K562 (cell line): ENCODE measurements around the gene SPRY2. TPM values are rescaled to one million over a fixed set of nuclear protein-coding genes. Genes with fewer than 3 reads are reported as not detected.

ENCODE experiments used
- BDP1 ChIP-seq: IDR thresholded peaks from 3 replicates; pipeline ENCODE4 v1.6.1; 2011; ENCODE audit not compliant: insufficient read length, insufficient read depth
- DMBX1 ChIP-seq: fragments of 250-450 bp; sonication (Bioruptor Pico); IDR thresholded peaks from 2 replicates; pipeline ENCODE4 v1.8.0; 2022; ENCODE audit warnings: inconsistent platforms, mild to moderate bottlenecking, moderate library complexity, borderline replicate concordance
- E4F1 ChIP-seq: fragments of 250-450 bp; sonication (Bioruptor Pico); IDR thresholded peaks from 2 replicates; pipeline ENCODE4 v1.5.0; 2021; ENCODE audit warnings: mild to moderate bottlenecking, borderline replicate concordance
- ERF ChIP-seq: fragments of 450-650 bp; formaldehyde crosslinking; IDR thresholded peaks from 2 replicates; pipeline ENCODE4 v1.4.0; 2020; ENCODE audit warnings: mild to moderate bottlenecking, mixed read lengths
- ETS2 ChIP-seq: IDR thresholded peaks from 2 replicates; pipeline ENCODE4 v1.6.1; 2016; ENCODE audit warnings: borderline replicate concordance, missing genetic modification characterization, mild to moderate bottlenecking, moderate library complexity, missing compliant biosample characterization; ENCODE audit not compliant: poor library complexity, severe bottlenecking
- JUNB ChIP-seq: fragments of 450-650 bp; formaldehyde crosslinking; conservative IDR thresholded peaks from 2 replicates; pipeline ENCODE4 v1.4.0; 2020; ENCODE audit warnings: mild to moderate bottlenecking
- PHF20 ChIP-seq: fragments of 450-650 bp; IDR thresholded peaks from 2 replicates; pipeline ENCODE4 v1.6.1; 2018; ENCODE audit not compliant: partially characterized antibody
- POLR2G ChIP-seq: fragments of 200-400 bp; formaldehyde crosslinking; IDR thresholded peaks from 2 replicates; pipeline ENCODE4 v1.6.1; 2017; ENCODE audit warnings: low read depth, mild to moderate bottlenecking, antibody characterized with exemption, low read length, moderate library complexity
- PTBP1 ChIP-seq: fragments of 200-400 bp; formaldehyde crosslinking; IDR thresholded peaks from 2 replicates; pipeline ENCODE4 v1.6.1; 2017; ENCODE audit warnings: low read depth, low read length
- SMARCA4 ChIP-seq: fragments of 450-650 bp; IDR thresholded peaks from 2 replicates; pipeline ENCODE4 v1.6.1; 2016
- SMC3 ChIP-seq: conservative IDR thresholded peaks from 2 replicates; pipeline ENCODE4 v1.6.1; 2011; ENCODE audit warnings: low read depth, low read length, improper control_type of control experiment; ENCODE audit not compliant: insufficient read depth
- TEAD4 ChIP-seq, 2 experiments: sonication (generic) in 1 of 2; formaldehyde crosslinking in 1 of 2; IDR thresholded peaks; 2 replicates each; pipeline versions ENCODE4 v1.6.1 to v1.8.0; 2012 to 2022; ENCODE audit warnings: borderline replicate concordance in 1 of 2, inconsistent platforms in 1 of 2, low read length in 1 of 2, mild to moderate bottlenecking in 1 of 2, missing genetic modification reagents in 1 of 2
- XRCC4 ChIP-seq: IDR thresholded peaks from one replicate; pipeline ENCODE4 v1.6.1; 2011; ENCODE audit not compliant: insufficient read depth, insufficient read length; ENCODE audit errors: extremely low read depth
- ZNF140 ChIP-seq: fragments of 250-450 bp; sonication (Bioruptor Pico); IDR thresholded peaks from 2 replicates; pipeline ENCODE4 v1.8.0; 2021; ENCODE audit warnings: moderate library complexity, mild to moderate bottlenecking, inconsistent platforms
- ZNF347 ChIP-seq: fragments of 450-650 bp; formaldehyde crosslinking; IDR thresholded peaks from 2 replicates; pipeline ENCODE4 v1.4.0; 2020; ENCODE audit warnings: low read depth, mild to moderate bottlenecking, moderate library complexity
- ZNF75A ChIP-seq: fragments of 450-650 bp; formaldehyde crosslinking; IDR thresholded peaks from 2 replicates; pipeline ENCODE4 v1.4.0; 2020; ENCODE audit warnings: mild to moderate bottlenecking
- ZNF830 ChIP-seq: fragments of 250-450 bp; sonication (Bioruptor Pico); IDR thresholded peaks from 2 replicates; pipeline ENCODE4 v1.5.0; 2021; ENCODE audit warnings: mild to moderate bottlenecking
- polyA plus RNA-seq, 8 experiments: library from polyadenylated mRNA; depleted of rRNA in 4 of 8; stranded (reverse) in 5 of 8; unstranded in 3 of 8; fragments of >200 nt; fragmentation: Nextera tagmentation in 2 of 8; fragmentation: Illumina TruSeq in 1 of 8; extraction: Ambion mirVana in 2 of 8; extraction: Trizol in 1 of 8; gene quantifications; 2 replicates each; pipeline versions ENCODE4 v1.2.1 to v1.2.3, GENCODE V29; 2011 to 2014; ENCODE audit warnings: inconsistent platforms in 1 of 8, missing spikeins in 1 of 8
- total RNA-seq, 7 experiments: library from RNA; depleted of rRNA in 6 of 7; stranded (reverse); fragments of >200 nt in 6 of 7; fragmentation: Illumina TruSeq in 2 of 7; extraction: Trizol in 2 of 7; gene quantifications; 2 replicates each; pipeline versions ENCODE4 v1.2.1 to v1.2.3, GENCODE V29; 2011 to 2021; ENCODE audit warnings: low replicate concordance in 1 of 7
- TF ChIP-seq, protein P1 (sequence below): sonication (generic); formaldehyde crosslinking; IDR thresholded peaks from 2 replicates; pipeline ENCODE4 v1.8.0; 2022; ENCODE audit warnings: missing genetic modification reagents, mild to moderate bottlenecking, moderate library complexity, borderline replicate concordance
- TF ChIP-seq, protein P2 (sequence below): fragments of 250-450 bp; sonication (Bioruptor Pico); IDR thresholded peaks from 2 replicates; pipeline ENCODE4 v1.6.1; 2021; ENCODE audit warnings: mild to moderate bottlenecking
- TF ChIP-seq, protein P3 (sequence below): conservative IDR thresholded peaks from 2 replicates; pipeline ENCODE4 v1.6.1; 2011; ENCODE audit warnings: low read depth, mild to moderate bottlenecking, low read length; ENCODE audit not compliant: control insufficient read depth
- TF ChIP-seq, protein P4 (sequence below): fragments of 250-450 bp; sonication (Bioruptor Pico); IDR thresholded peaks from 2 replicates; pipeline ENCODE4 v1.4.0; 2020

The SPRY2 gene
- total and polyA plus RNA-seq, 9 of the 15 experiments (the other 6 are each of a cell fraction or from before 2014, with no cell fraction given) = 1.8 to 7.8 (median 3.4) TPM

GRCh38 chr13:80342471-80343371 is 1.8 kb upstream of the SPRY2 start (continued):
- TF ChIP-seq E4F1 (no peak), PTBP1 (no peak), ZNF140 (CRISPR knock-in tag) (no peak), POLR2G (peak; percentile 81), JUNB (CRISPR knock-in tag) (no peak), ZNF347 (CRISPR knock-in tag) (no peak), TEAD4 (IDR thresholded peaks at IDR 0.05; ENCODE audit: low read length) (no peak), TEAD4 (CRISPR knock-in tag; IDR thresholded peaks at IDR 0.05; ENCODE audit: borderline replicate concordance) (no peak), SMC3 (peak; percentile 46; the same call in 1 of the 2 replicates), ZNF830 (CRISPR knock-in tag) (no peak), SMARCA4 (no peak), XRCC4 (no peak), BDP1 (no peak), ETS2 (tag) (no peak), DMBX1 (no peak), PHF20 (no peak), ERF (CRISPR knock-in tag) (no peak), ZNF75A (CRISPR knock-in tag) (no peak)
- TF ChIP-seq, protein P1, sequence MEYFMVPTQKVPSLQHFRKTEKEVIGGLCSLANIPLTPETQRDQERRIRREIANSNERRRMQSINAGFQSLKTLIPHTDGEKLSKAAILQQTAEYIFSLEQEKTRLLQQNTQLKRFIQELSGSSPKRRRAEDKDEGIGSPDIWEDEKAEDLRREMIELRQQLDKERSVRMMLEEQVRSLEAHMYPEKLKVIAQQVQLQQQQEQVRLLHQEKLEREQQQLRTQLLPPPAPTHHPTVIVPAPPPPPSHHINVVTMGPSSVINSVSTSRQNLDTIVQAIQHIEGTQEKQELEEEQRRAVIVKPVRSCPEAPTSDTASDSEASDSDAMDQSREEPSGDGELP (CRISPR knock-in tag) = peak; percentile 92
- TF ChIP-seq, protein P2, sequence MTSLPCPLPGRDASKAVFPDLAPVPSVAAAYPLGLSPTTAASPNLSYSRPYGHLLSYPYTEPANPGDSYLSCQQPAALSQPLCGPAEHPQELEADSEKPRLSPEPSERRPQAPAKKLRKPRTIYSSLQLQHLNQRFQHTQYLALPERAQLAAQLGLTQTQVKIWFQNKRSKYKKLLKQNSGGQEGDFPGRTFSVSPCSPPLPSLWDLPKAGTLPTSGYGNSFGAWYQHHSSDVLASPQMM (CRISPR knock-in tag) = no peak
- TF ChIP-seq, protein P3, sequence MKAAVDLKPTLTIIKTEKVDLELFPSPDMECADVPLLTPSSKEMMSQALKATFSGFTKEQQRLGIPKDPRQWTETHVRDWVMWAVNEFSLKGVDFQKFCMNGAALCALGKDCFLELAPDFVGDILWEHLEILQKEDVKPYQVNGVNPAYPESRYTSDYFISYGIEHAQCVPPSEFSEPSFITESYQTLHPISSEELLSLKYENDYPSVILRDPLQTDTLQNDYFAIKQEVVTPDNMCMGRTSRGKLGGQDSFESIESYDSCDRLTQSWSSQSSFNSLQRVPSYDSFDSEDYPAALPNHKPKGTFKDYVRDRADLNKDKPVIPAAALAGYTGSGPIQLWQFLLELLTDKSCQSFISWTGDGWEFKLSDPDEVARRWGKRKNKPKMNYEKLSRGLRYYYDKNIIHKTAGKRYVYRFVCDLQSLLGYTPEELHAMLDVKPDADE = 0 out of 2 replicates have a peak, but pooled peaks have one; percentile 10
- TF ChIP-seq, protein P4, sequence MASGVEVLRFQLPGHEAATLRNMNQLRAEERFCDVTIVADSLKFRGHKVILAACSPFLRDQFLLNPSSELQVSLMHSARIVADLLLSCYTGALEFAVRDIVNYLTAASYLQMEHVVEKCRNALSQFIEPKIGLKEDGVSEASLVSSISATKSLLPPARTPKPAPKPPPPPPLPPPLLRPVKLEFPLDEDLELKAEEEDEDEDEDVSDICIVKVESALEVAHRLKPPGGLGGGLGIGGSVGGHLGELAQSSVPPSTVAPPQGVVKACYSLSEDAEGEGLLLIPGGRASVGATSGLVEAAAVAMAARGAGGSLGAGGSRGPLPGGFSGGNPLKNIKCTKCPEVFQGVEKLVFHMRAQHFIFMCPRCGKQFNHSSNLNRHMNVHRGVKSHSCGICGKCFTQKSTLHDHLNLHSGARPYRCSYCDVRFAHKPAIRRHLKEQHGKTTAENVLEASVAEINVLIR = no peak
